MCF 10A (cell line): ENCODE measurements around the gene NFILZ. TPM values are rescaled to one million over a fixed set of nuclear protein-coding genes. Genes with fewer than 3 reads are reported as not detected.
A peak's percentile ranks its signal among the peaks of the same experiment; 100 is the strongest.

Experiments
- BruUV-seq: library from RNA; stranded (reverse); fragments of 400-500 nt; replicated peaks from 2 replicates; lab custom pipeline; 2021; lab: Mats Ljungman, UMichigan
- CTCF ChIA-PET: fragments of 300-600 bp; sonication (Branson Sonifier 250); formaldehyde crosslinking; extraction: SDS; loops from one replicate; lab custom pipeline; 2021; ENCODE audit warnings: antibody characterized with exemption, inconsistent platforms; lab: Yijun Ruan, JAX
- POLR2A ChIA-PET: fragments of 300-600, 350-650 bp; sonication (Branson Sonifier 250); formaldehyde crosslinking; extraction: SDS; loops from one replicate; lab custom pipeline; 2020; ENCODE audit warnings: antibody characterized with exemption, inconsistent platforms; lab: Yijun Ruan, JAX
- DNase-seq: peaks from one replicate; pipeline ENCODE4 v3.0.0-alpha.2; 2018; ENCODE audit not compliant: unreplicated experiment
- H3K27ac Mint-ChIP-seq: one replicate; pipeline ENCODE4 v1.8.0; 2022; ENCODE audit warnings: mild to moderate bottlenecking, low read depth, mixed read lengths; ENCODE audit not compliant: unreplicated experiment
- H3K27me3 Mint-ChIP-seq: one replicate; pipeline ENCODE4 v1.8.0; 2022; ENCODE audit warnings: mixed read lengths; ENCODE audit not compliant: insufficient read depth, unreplicated experiment
- H3K36me3 Mint-ChIP-seq: one replicate; pipeline ENCODE4 v1.8.0; 2022; ENCODE audit warnings: mild to moderate bottlenecking, moderate library complexity, mixed read lengths; ENCODE audit not compliant: insufficient read depth, unreplicated experiment
- H3K4me1 Mint-ChIP-seq: one replicate; pipeline ENCODE4 v1.8.0; 2022; ENCODE audit warnings: mixed read lengths; ENCODE audit not compliant: insufficient read depth, unreplicated experiment
- H3K4me3 Mint-ChIP-seq: one replicate; pipeline ENCODE4 v1.8.0; 2022; ENCODE audit warnings: mild to moderate bottlenecking, moderate library complexity, mixed read lengths; ENCODE audit not compliant: unreplicated experiment
- H3K9me3 Mint-ChIP-seq: one replicate; pipeline ENCODE4 v1.8.0; 2022; ENCODE audit warnings: mixed read lengths; ENCODE audit not compliant: unreplicated experiment
- intact Hi-C: fragments of 100-400 bp; cut with micrococcal nuclease; formaldehyde crosslinking; loops from 2 replicates; pipeline ENCODE4 v1.14.1; 2022
- total RNA-seq: library from RNA; stranded (reverse); gene quantifications from 2 replicates; pipeline ENCODE4 v1.2.3, GENCODE V29; 2022
- TF ChIP-seq, protein P1 (sequence below): fragments of 200-600 bp; IDR thresholded peaks from one replicate; pipeline ENCODE4 v1.8.0; 2022; ENCODE audit warnings: antibody characterized with exemption, mild to moderate bottlenecking; ENCODE audit not compliant: unreplicated experiment

The NFILZ gene
- total RNA-seq, 1 experiment from 2014 or later = not detected

DNA sequence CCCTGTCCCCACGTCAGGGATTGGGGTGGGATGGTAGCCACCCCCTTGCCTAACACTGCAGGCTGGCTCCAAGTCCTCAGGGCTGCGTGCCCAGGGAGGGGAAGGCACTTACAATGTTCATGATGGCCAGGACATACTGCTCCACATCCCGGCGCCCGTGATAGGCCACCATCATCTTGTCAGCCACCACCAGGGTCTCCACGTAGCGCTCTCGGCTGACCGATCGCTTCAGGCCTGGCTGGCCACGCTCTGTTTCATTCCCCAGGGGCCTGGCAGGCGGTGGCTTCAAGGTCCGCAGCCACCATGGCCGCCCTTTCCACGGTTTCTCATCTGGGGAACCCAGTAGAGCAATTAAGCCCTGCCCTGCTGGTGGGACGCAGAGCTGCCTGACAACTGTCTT, 29.6 kb upstream of the NFILZ start:
- TF ChIP-seq, protein P1, sequence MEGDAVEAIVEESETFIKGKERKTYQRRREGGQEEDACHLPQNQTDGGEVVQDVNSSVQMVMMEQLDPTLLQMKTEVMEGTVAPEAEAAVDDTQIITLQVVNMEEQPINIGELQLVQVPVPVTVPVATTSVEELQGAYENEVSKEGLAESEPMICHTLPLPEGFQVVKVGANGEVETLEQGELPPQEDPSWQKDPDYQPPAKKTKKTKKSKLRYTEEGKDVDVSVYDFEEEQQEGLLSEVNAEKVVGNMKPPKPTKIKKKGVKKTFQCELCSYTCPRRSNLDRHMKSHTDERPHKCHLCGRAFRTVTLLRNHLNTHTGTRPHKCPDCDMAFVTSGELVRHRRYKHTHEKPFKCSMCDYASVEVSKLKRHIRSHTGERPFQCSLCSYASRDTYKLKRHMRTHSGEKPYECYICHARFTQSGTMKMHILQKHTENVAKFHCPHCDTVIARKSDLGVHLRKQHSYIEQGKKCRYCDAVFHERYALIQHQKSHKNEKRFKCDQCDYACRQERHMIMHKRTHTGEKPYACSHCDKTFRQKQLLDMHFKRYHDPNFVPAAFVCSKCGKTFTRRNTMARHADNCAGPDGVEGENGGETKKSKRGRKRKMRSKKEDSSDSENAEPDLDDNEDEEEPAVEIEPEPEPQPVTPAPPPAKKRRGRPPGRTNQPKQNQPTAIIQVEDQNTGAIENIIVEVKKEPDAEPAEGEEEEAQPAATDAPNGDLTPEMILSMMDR = no peak
- no TSS peak for BruUV-seq
- Mint-ChIP-seq H3K4me3 (no peak overlapping the region), H3K36me3 (no peaks in the 10 kb centered on the region), H3K9me3 (no peaks in the 10 kb centered on the region), H3K27me3 (no peaks in the 10 kb centered on the region), H3K27ac (no peak overlapping the region), H3K4me1 (no peaks in the 10 kb centered on the region)
- ChIA-PET POLR2A (no interaction called here), CTCF (interaction anchor here (0.6 kb wide), 1 partner anchor 15 kb away, joined by 3 read pairs; no protein-coding TSS in a partner anchor)
- intact Hi-C loops = no loop called here
- no peak for DNase-seq

DNA sequence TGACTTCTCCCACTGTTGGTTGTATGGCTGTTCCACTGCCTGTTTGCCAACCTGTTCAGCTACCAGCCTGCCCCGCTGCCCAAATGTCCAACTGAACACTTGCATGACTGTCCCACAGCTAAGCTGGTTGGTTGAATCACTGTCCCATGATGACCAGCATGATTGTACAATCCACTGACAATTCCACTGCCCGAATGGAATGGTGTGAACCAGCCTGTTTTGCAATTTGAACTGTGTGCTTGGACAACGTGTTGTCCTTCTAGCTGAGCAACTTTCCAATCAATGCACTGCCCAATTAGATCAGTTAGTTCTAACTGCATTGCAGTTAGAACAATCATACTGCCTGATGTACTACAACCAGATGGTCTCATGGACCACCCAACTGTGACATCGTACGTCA, 28.6 kb upstream of the NFILZ start:
- BruUV-seq = no TSS peak
- Mint-ChIP-seq H3K36me3 (no peaks in the 10 kb centered on the region), H3K4me3 (no peak overlapping the region), H3K9me3 (no peaks in the 10 kb centered on the region), H3K4me1 (no peaks in the 10 kb centered on the region), H3K27me3 (no peaks in the 10 kb centered on the region), H3K27ac (no peak overlapping the region)
- intact Hi-C loops = no loop called here
- TF ChIP-seq, protein P1 = no peak
- DNase-seq = no peak
- CTCF ChIA-PET = interaction anchor here (0.9 kb wide), 1 partner anchor 26 kb away, joined by 4 read pairs; no protein-coding TSS in a partner anchor
- POLR2A ChIA-PET = no interaction called here

DNA sequence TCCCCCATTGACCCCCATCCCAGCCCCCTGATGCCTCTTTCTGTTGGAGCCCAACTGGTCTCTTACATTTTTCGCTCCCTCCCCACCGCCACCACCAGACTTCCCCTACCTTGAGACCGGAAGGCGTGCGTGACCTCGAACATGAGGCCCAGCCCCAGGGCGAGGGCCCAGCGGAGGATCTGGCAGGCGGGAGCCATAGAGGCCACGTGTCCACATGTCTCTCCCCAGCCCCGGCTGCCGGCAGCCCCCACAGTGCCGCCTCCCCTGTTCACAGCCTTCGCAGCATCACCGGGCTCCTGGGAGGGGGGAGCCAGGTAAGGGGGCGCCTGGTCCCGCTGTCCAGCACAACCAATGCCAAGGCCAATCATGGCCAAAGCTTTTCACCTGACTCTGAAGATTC, 24.9 kb upstream of the NFILZ start:
- peaks cover 7% of the 10 kb centered on the region for H3K36me3 Mint-ChIP-seq
- H3K27ac Mint-ChIP-seq = no peak overlapping the region

DNA sequence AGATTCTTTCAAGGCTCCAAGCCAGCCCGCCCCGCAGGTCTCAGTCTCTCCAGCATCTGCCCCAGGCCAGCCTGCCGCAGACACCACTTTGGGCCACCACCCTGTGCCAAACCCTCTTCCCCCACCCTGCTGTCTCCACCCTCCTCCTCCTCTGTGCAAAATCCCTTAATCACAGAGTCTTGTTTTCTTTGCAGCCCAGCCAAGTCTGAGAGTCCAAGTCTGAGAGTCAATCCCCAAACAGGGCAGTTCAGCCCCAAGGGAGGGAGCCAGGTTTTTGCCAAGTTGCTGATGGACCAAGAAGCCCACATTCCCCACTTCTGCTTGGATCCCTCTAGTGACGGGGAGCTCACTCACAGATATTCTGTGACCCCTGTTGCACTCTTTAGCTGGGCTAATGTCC, 23.0 kb upstream of the NFILZ start:
- TF ChIP-seq, protein P1 = no peak
- ChIA-PET CTCF (interaction anchor here (0.7 to 1.1 kb wide), 2 partner anchors 28 to 1189 kb away, joined by 3 to 4 read pairs; no protein-coding TSS in a partner anchor), POLR2A (no interaction called here)
- no peak overlapping the region for H3K4me3 Mint-ChIP-seq
- H3K27me3 Mint-ChIP-seq = no peaks in the 10 kb centered on the region
- H3K4me1 Mint-ChIP-seq = peaks cover 26% of the 10 kb centered on the region
- no peaks in the 10 kb centered on the region for H3K9me3 Mint-ChIP-seq
- peaks cover 7% of the 10 kb centered on the region for H3K36me3 Mint-ChIP-seq
- H3K27ac Mint-ChIP-seq = no peak overlapping the region
- DNase-seq = peak; percentile 59
- intact Hi-C loops = no loop called here
- no TSS peak for BruUV-seq

More for the DNA sequence above, 24.9 kb upstream of the NFILZ start:
- DNase-seq = no peak
- no peaks in the 10 kb centered on the region for H3K27me3 Mint-ChIP-seq
- ChIA-PET CTCF (interaction anchor here (1.0 to 2.3 kb wide), 3 partner anchors 10 to 49 kb away, joined by 3 to 10 read pairs (median 4); no protein-coding TSS in a partner anchor), POLR2A (no interaction called here)
- H3K4me1 Mint-ChIP-seq = peaks cover 26% of the 10 kb centered on the region
- intact Hi-C loops = no loop called here
- BruUV-seq = no TSS peak
- H3K4me3 Mint-ChIP-seq = no peak overlapping the region
- no peaks in the 10 kb centered on the region for H3K9me3 Mint-ChIP-seq
- TF ChIP-seq, protein P1 = no peak
